HG02759 (cell line): ENCODE results near the gene SQOR.

Source experiments
- ATAC-seq: cut with Tn5 transposase; IDR thresholded peaks from one replicate; pipeline ENCODE4 v1.9.1; 2021; ENCODE audit warnings: mild to moderate bottlenecking, moderate library complexity; ENCODE audit not compliant: unreplicated experiment

Gene SQOR

DNA sequence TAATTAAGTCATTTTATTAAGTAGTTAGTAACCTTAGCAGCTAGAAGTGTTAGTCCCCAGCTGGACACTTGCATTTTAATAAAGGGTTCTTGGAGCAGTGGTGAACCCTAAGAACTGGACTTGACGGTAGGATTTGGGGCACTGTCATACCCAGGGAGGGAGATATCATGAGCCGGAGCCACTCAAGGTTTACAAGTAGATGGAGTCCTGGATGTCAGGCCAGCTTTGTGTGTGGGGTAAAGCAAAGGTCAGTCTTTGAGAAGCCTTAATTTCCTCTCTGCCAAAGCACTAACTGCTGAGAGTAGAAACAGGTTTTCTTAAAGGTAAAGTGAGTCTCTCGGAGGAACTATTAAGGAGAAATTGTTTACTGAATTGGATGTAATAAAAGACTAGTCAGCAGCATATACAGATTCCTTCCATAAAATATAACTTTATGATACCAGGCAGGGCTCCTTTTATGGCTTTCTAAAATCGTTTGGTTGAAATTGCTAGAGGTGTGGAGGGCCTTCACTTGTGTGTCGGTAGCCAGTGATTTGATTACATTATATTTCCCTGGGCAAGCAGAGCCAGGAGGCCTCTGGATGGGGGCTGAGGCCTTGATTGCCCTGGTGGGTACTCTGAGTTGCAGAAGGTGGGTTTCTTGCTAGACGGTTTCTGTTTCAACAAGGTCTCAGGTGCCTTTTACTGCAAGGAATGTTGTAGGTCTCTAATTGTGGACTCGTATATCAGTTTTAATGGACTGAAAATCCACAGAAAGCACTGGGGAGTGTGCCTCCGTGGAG, 23.1 kb downstream of the SQOR start:
- ATAC-seq: no peak

- no peak for ATAC-seq
Observed at GRCh38 chr15:45660231-45660979, 25.6 kb downstream of the SQOR start.

DNA sequence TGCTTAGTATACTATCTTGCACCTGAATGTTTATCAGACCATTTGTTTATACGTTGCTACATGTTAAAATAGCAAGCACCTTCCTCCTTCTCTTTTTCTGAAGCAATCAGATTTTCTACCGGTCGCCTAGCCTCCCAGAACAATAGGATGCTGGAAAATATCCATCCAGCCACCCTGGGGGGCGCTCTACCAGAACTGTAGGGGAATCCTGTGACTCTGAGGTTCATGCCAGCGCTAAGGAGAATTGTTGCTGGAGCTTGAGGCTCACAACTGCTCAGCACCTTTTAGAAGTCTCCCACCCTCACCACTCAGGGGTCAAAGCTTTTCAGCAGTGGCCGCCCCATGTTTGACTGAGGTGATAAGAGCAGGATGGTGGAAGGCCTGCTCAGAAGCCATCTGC, 27.5 kb downstream of the SQOR start:
- ATAC-seq: no peak

DNA sequence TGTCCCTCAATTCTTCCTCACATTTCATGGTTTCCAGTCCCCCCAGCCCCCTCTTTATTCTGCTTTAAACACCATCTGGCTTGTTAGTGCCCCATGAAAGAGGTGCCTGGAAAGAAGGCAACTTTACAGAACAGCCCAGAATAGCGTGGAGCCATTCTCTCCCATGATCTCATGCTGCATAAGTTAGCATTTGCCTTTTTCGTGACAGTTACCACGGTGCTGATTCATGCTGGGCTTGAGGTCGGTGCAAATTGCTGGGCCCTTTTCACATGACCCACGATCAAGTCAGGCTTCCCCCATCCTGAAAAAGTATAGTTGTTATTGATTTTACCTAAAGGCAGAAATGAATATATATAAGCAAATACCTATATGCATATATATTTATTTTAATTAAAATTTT, 29.6 kb downstream of the SQOR start:
- ATAC-seq: no peak

DNA sequence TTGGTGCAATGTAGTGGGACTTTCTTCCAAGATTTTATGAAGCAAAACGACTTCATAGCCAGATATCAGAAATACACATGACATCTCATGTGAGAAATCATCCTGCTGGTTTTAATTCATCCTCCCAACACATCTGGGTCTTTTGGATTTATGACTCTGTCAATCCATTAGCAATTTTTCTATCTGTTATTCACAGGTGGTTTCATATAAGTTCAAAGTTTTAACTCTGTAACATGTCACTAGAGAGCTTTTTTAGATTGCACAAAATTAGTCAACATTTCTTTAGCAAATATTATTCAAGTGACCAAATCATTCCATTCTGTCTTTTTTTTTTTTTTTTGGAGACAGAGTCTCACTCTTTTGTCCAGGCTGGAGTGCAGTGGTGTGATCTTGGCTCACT, 30.4 kb downstream of the SQOR start:
- ATAC-seq: no peak

GRCh38 chr15:45666119-45666875, 31.5 kb downstream of the SQOR start:
- ATAC-seq: no peak

DNA sequence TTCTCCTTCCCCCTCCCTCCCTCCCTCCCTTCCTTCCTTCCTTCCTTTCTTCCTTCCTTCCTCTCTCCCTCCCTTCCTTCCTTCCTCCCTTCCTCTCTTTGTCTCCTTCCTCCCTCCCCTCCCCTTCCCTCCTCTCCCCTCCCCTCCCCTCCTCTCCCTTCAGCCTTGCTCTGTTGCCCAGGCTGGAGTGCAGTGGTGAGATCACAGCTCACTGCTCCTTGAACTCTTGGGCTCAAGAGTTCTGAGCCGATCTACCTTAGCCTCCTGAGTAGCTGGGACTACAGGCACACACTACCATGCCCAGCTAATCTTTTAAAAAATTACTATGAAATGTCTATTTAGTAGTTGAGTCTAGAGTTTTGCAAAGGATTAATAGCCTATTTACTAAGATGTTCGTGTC, 32.2 kb downstream of the SQOR start:
- ATAC-seq: no peak

- ATAC-seq: no peak
Observed at GRCh38 chr15:45668386-45668785, 33.6 kb downstream of the SQOR start.

GRCh38 chr15:45669422-45669821, 34.6 kb downstream of the SQOR start:
- ATAC-seq: no peak

DNA sequence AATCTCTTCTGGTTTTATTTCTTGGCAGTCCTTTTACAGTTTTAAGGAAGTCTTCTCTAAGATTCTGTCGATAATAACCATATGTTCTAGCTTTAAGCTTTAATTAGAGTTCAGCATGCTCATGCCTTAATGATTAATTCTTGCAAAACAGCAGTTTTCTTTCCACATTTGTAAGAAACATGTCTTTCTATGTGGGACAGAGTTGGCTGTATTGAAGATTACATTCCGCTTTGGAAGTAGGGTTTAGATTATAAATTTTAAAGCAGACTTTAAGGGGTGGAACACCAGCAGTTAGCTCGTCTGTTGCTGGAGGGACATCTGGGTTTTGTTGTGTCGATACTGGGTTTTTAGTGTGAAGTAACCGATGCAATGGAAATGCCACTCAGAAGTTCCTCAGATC, 35.3 kb downstream of the SQOR start:
- ATAC-seq: no peak

- ATAC-seq: no peak
Observed at GRCh38 chr15:45670511-45670910, 35.7 kb downstream of the SQOR start.

- ATAC-seq: no peak
Observed at GRCh38 chr15:45674677-45675076, 39.8 kb downstream of the SQOR start.

DNA sequence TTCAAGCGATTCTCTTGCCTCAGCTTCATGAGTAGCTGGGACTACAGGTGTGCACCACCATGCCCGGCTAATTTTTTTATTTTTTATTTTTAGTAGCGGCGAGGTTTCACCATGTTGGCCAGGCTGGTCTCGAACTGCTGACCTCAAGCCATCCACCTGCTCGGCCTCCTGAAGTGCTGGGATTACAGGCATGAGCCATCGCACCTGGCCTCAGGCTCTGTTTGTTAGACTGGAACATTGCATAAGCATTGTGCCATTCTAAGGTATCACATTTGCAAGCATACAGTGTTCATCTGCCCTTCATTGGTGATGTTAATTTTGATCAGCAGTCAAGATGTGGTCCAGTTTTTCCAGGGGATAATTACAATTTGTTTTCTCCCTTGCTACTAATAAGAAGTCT, 43.0 kb downstream of the SQOR start:
- no peak for ATAC-seq

DNA sequence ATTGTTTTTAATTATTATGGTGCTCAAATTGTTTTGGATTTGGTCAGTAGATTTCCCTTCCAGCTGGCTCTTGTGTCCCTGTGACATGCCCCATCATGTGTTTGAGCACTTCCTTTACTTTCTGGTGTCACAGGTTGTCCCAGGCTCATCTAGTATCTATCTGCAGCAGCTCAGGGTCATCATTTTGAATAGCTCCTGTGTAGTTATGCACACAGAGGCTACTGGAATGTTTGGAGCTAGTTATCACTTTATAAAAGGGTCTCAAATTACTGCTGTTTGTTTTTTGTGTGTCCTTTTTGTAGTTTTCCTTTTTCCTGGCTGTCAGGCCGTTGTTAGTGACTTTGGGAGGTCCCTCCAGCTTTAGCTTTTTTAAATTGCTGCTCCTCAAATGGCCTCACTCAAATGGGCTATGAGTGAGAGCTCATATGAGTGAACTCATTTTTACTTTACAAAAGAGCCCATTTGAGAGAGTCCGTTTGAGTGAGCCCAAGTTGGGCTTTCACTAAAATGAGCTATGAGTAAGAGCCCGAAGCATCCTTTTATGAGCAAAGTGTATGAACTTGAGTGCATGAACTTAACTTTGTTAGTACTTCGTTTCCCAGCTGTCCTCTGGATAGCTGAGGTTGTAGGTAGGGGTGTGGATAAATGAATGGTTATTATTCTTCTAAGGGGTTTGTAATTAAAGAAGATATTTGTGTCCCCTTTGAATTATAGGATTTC, 43.8 kb downstream of the SQOR start:
- ATAC-seq: no peak

DNA sequence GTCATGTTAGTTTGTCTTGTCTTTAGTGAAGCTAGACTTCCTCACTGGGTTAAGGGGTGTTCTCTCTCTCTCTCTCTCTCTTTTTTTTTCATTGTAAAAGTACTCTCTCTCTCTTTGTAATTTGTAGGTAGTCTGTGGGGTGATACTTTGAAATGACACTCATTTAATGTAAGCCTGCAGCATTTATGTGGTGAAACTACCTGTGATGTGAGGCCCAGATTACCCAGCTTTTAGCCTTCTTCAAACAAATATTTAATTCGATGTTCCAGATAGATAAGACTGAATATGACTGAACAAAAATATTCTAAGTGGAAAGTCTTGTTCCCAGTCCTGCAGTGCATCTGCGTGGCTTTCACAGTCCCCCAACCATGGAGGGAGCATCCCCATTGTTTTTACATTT, 49.7 kb downstream of the SQOR start:
- ATAC-seq: no peak

- no peak for ATAC-seq
Observed at GRCh38 chr15:45689616-45690015, 54.8 kb downstream of the SQOR start.

DNA sequence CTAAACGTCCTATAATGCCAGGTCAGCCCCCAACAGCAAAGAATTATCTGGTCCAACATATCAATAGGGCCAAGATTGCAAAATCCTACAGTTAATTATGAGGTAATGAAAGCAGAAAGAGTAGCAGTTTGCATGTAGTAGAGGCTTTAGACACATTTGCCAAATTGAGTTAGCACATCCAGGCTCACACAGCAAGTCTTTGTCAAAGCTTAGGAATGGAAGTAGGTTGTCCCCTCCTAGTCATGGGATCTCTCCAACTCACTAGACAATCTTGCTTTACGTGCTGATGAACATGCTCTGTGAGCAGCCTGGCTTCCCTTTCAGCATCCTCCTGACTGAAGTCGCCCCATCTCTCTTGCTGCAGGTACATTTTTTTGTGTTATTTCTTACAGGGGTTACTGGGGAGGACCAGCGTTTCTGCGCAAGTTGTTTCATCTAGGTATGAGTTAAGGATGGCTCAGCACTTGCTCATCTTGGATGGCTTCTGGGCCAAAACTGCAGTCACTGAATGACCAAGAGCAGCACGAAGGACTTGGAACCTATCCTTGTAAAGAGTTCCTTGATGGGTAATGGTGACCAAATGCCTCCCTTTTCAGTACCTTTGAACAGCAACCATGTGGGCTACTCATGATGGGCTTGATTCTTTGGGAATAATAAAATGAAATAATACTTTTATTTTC, 55.9 kb downstream of the SQOR start:
- ATAC-seq: no peak

DNA sequence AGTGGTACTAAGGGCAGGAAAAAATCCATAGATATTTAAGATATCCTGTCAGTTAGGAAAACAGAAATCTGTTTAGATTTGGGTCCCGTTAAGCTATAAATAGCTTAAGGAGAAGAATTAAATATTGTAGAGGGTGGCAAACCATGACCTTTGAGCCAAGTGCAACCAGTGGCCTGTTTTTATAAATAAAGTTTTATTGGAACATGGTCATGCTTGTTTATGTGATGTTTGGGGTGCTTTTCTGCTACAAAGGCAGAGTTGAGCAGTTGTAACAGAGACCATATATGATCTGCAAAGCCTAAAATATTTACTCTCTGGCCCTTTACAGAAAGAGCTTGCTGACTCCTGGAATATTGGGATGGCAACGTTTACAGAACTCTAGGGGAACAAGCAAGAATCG, 66.3 kb downstream of the SQOR start:
- ATAC-seq: no peak

GRCh38 chr15:45702041-45702440, 67.2 kb downstream of the SQOR start:
- ATAC-seq: no peak

DNA sequence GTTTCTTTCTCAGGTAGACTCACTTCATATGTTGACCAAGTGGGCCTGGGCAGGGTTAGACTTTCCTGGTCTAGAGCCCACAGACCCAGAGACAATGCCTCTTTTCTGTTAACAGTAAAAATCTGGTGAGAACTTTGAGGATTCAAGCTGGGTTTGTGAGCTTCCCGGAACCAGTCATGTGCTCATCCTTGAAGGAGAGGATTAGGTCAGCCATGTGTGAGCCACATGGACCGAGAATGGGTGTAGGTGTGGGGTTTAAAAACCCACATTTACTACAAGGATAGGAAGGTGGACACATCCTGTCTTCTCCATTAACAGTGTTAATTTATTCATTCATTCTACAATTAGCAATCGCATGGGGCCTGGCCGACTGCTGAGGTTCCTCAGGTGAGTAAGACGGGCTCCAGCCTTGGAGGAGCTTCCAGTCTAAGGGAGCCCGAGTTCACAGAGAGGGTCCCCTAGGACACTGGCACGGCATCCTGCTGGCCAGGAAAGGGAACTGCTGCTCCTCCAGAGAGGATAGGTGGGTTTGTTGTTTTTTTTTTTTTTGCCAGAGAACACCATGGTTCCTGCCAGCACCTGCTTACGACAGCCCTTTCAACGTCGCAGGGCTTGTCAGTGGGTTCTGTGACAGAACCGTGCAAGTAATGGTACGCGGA, 69.0 kb downstream of the SQOR start:
- no peak for ATAC-seq
